Sigmoid colon (tissue), 4 donors: ENCODE data around the gene DGCR2.

Experiments
- POLR2A ChIP-seq, 2 donors: fragments of 450-650 bp; IDR thresholded peaks; one replicate each; pipeline ENCODE4 v1.6.1; 2016; ENCODE audit warnings: antibody characterized with exemption in 2 of 2, mild to moderate bottlenecking in 2 of 2, moderate library complexity in 2 of 2
- POLR2AphosphoS5 ChIP-seq, 4 donors: sonication (generic); formaldehyde crosslinking; IDR thresholded peaks; one replicate each; pipeline ENCODE4 v1.6.1; 2017; ENCODE audit warnings: antibody characterized with exemption in 4 of 4

DNA sequence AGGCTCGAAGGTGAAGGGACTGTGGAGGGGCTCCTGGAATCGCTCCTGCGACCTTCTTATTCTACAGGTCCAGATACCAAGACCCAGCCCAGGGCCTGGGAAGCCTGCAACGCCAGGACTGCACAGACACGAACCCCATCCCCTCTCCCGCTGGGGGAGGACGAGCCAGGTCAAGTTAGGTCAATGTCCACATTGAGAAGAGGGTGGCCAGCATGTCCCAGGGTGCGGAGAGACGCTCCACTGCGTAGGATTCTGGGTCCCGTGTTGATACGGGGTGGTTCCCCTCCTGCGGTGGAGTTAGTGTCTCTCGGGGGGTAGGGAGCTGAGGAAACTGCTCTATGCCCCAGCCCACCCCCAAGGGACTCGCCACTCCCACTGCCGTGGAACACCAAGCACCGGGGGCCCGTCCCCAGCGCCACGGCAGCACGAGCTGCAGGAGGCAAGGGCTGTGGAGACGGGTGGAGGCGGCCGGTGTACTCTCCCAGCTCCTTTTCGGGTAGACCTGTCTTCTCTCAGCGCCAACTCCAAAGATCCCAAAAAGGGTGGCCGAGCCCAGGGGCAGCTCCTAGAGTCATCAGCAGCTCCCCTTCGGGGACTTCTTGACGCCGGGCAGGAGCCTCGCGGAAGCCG, 26.3 kb upstream of the DGCR2 start:
- TF ChIP-seq POLR2AphosphoS5 (IDR thresholded peaks at IDR 0.05) (no peak), POLR2A (IDR thresholded peaks at IDR 0.05) (no peak)
